NCI-H345 (cell line): Measurements from ENCODE around the gene TMCC1.
A peak's percentile ranks its signal among the peaks of the same experiment; 100 is the strongest.

Experiments
- DNase-seq: peaks from one replicate; lab custom pipeline; 2025; lab: John Stamatoyannopoulos, UW

TMCC1 gene

DNA sequence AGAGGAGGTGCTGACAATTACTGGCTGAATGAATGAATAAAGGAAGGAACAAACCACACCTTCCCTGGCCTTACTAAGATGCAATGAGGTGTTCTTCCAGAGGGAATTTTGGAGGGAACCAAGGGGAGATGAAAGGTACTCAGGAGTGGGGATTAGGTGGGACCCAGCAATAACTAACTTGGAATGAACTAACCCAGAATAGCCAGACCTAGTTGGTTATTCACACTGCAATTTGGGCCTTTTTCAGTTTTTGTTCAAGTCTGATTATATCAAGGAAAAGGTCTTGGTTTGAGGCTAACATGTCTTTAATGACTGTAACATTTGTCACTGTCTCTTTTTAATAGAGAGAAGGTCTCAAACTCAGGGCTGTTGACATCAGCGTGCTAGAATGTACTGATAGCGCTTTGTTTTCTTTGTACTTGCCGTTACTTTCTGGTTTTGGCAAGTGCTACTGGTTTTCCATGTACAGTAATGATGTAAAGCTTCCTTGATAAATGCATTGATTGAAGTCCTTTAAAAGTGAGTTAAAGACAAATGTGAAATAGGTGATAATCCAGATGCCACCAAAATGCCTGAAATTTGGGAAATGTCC lies 283.8 kb downstream of the TMCC1 start:
- DNase-seq: no peak

DNA sequence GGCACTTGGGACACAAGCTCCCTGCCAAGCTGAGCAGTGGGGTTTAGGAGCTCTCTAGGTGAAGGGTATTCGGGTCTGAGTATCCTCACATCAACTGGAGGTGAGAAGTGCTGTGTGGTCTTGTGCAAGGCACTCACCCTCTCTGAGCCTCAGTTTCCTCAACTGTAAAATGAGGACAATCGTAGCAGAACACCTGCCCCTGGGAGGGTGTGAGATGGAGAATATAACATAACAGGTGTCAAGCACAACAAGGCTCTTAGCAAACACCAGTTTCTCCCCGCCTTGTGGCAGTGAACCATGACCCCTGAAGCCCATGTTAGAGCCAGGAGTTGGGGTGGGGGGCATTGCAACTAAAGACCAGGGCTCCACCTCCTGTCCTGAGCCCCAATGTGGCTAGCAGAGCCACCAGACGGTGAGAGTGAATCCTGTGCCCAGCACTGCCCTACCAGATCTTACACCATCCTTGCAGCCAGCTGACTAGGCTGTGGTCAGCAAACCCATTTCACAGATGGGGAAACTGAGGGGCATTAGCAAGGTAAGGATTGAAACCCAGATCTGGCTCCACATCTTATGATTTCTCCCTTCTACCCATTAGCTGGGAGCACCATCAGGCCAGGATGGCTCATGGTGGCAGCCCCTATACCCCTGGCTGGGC lies 284.4 kb downstream of the TMCC1 start:
- no peak for DNase-seq

DNA sequence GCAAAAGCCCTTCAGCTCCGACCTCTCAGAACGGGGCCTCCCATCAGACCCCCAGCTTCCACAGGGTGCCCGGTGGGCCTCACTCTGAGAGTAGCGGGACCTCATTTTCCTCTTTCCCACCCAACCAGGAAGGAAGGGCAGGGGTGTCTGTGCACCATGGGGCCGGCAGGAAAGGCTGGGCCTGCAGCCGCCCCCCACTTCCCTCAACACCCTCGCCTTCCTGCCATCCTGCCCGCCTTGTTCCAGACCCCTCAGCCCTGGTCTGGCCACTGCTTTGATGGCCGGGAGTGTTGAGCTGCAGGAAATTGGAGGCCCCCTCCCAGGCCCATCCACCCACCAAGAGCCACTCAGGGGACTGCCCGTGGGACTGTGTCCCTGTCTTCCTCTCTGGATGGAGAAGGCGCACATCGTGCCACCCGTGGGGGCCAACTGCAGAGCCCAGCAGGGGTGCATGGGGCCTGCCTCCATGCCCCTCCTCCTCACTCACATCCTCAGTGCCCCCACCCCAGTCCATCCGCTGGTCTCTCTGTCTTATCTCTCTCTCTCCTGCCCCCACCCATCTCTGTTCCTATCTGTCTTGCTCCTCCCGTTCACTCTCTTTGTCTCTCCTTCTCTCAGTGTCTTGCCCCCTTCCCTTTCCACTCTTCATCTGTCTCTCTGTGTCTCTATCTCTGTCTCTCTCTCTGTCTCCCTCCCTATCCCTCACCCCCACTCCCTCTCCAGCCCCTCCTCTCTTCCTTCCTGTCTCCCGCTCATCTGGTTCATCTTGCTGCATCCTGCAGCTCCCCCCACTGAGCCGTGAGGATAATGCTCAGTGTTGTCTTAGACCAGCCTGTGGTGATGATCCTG lies 285.2 kb downstream of the TMCC1 start:
- DNase-seq: peak; percentile 35

DNA sequence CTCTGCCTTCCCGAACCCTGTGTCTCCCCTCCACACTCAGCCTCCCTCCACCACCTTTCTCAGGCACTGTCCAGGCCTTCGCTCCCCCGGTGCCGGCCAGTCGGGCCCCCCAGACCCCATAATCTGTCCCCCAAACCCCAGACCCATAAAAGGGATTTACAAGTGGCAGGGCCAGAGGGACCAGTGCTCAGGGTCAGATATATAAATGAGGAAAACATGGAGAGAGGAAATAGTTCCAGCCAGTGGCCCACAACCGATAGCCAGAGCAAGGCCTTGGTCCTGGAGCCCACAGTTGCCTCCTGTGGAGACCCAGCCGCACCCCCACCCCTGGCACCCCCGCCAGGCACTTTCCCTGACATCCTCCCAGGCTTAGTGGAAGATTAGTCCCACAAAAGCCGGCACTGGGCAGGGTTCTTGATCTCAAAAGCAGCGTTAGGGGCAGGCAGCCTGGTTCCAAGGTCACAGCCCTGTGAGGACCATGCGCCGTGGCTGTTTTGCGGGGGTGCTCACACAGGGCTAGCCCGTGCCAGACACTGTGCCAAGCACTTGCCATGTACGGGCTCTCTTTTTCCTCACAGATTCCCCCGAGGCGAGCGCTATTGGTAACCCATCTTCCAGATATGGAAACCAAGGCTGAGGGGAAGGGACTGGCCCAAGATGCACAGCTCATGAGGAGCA lies 286.0 kb downstream of the TMCC1 start:
- DNase-seq: no peak

DNA sequence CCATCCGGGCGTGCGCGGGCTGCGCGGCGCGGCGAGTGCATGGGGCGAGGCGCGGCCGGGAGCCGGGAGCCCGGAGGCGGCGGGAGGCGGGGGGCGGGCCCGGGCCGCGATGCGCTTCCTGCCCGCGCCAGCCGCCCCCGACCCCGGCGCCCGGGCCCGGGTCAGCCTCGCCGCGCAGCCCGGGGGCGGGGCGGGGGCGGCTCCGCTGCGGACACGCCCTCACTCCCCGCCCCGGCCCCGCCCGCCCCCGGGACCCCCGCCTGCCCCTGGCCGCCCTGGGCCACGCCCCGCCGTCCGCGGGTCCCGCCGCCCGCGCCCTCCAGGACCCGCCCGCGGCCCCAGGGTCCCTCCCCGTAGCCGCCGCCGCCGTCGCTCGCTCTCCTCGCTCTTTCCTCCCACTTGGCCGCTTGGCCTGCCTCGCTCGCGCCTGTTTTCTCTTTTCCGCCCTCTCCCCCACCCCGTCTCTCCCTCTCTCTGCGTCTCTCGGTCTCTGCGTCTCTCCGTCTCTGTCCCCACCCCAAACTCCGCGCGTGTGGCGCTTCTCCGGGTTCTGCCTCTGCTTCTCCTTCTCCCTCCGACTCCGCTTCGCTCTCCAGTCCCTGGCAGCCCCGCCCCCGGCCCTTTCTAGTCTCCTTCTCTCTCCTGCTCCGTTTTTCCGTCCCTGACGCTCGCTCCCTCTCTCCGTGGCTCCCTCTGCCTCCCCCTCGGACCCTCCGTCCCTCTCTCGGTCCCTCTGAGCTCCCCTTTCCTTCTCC lies 286.7 kb downstream of the TMCC1 start, which contains the start of gene PLXND1:
TSS of gene PLXND1 (minus strand) at position 41 of the 755 bp plus-strand sequence. CDS start at position 4, 37 bp downstream.
- DNase-seq: peak; percentile 52

DNA sequence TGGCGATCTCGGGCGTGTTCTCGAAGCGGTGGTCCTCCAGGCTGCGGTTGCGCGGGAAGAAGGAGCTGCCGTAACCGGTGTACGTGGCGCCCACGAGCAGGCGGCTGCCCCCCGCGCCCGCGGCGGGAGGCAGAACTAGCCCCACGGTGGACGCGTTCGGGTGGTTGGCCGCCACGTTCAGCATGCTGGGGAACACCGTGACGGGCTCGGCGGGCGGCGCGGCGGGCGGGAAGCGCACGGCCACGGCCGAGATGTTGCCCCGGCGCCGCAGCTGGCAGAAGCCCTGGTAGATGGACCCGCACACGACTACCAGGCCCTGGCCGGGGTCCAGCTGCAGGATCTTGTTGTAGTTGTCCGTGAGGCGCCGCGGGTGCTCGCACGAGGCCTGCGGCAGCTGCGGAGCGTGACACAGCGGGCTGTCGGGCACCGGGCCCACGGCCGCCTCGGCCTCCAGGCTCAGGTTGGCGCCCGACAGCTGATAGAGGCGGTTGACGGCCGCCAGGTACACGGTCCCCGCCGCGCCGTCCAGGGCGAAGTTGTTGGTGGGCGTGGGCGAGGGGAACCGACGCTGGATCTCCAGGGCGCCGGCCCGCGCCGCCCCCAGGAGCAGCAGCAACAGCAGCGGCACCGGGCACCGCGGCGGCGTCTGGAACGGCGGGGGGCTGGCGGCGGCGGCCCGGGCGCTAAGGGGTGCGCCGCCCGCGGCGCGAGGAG lies 287.4 kb downstream of the TMCC1 start:
- peak; percentile 27 for DNase-seq

DNA sequence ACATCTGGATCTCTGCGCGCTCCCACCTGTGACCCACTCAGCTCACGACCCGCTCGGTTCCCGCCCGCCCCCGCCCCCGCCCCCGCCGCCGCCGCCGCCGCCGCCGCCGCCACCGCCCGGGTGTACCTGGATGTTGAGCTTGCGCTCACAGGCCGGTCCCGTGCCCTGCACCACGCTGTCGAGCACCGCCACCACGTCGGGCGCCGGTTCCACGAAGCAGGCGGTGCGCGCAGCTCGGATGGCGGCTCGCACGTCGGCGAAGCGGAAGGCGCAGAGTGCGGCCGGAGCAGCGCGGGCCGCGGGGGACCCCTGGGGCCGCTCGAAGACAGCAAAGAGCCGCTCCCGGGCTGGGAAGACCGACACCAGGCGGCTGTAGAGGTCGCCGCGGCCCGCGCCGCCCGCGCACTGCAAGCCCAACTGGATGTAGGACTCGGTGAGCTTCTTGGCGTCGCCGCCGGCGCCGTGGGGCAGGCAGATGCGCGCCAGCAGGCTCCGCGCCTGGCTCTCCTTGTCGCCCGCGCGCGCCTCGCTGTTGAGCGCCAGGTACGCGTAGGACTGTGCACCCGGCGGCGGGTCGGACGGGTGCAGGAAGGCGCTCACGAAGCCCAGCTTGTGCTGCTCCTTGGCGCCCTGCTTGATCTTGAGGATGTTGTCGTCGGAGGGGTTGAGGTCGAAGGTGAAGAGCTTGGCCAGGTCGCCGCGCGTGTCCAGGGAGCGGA lies 288.1 kb downstream of the TMCC1 start:
- DNase-seq: peak; percentile 40

DNA sequence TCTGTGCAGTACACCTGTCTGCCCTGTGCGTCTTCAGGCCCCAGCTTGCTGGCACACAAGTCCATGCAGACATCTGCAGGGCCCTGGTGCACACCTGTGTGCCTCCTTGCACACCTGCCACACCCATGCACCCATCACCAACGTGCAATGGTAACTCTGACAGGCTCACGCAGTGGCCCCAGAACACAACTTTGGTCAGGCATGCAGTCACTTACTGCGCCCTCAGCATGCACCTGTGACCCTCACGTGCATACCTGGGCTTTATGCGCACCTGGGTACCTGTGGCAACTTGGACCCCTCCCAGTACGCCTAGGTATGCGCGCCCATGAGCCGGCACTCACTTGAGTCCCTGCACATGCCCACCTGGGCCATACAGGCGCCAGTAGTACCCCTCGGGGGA lies 288.7 kb downstream of the TMCC1 start:
- DNase-seq: no peak

DNA sequence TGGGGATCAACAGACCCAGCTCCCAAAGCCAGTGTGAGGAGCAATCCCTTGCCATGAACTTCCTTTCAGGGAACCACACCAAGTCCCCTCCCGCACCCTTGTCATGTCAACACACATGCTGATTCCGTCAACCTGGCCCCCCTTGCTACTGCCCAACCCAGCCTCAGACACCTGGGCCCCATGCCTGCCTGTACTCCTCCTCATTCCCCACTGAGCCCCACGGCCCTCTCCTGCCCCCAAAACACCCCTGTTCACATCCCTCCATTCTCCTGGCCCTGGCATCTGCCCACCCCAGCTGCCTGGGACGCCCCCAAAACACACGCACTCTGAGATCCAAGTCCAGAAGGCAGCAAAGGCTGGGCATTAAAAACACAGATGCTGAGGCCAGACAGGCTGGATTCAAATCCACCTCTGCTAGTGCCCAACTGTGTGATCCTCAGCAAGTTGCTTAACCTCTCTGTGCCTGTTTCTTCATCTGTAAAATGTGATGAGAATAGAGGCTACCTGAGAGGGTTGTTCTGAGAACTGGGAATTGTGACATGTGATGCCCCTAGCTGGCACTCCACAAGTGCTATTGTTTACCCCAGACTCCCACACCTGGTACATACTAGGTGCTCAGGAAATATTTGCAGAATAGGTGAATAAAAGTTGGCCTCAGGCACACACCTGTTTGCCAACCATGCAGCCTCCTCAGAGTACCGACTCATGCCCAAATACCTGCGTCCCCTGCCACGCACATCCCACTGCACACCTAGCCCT lies 289.3 kb downstream of the TMCC1 start:
- no peak for DNase-seq

DNA sequence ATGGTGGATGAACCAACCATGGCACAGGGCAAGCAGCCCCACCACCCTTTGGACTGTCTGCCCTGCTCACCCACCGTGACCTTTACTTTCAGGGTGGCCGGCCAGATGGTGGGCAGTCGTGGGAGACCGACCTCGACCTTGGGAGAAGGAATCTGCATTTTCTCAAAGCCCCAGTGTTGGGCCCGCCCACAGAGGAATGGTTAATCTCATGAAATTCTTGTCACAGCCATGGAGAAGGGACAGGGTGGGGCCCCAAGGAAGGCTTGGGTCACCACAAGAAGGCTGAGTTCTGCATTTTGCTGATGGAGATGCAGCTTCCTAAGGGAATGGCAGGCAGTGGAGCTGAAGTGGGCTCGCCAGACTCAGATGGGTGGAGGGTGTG lies 290.0 kb downstream of the TMCC1 start:
- no peak for DNase-seq

DNA sequence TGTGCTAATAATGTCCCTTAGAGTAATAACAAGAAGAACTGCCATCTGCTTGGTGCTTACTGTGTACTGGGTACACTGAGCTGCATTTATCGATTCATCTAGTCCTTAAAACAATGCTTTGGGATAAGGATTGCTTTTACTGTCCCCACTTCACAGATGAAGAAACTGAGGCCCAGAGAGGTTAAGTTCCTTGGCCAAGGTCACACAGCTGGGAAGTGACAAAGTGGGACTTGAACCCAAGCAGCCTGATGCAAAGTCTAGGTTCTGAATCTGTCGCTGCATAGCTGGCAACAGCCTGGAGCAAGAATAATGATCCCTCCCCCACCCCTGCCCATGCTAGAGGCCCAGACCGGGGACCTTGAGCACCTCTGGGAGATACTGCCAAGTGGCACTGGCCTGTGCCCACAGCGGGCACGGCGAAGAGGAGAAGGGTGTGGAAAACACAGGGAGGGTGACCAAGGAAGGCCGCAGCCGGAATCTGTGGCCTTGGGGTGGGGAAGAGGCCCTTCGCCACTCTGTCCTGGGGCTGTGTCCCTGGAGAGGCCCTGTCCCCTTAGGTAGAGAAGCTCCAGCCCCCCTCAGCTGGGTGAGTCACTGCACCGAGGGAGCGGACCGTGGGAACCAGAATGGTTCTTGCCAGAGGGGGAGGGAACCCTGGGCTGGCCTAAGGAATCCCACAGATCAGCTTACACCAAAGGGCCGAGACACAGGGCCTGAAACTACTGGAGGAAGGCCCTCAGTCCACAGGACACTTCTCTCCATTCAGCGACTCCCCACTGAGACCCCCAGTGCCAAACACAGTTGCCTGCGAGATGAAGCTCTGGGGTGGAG lies 290.6 kb downstream of the TMCC1 start:
- no peak for DNase-seq

DNA sequence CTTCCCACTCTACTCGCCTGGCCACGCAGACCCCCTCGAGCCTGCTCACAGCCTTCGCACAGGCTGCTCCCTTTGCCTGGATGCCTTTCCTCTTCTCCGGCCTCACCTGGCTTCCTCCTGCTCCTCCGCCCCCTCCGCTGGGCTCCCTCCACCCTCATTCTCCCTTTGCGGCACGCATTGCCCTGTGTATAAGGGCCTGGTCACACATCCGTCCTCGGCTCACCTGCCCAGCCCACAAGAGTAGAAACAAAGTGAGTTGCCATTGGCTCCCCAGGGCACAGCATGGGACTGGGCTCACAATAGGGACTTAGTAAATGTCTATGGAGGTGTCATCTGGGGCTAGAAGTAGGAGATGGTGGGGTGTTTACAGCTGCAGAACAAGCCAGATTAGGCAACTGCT lies 291.2 kb downstream of the TMCC1 start:
- DNase-seq: no peak

DNA sequence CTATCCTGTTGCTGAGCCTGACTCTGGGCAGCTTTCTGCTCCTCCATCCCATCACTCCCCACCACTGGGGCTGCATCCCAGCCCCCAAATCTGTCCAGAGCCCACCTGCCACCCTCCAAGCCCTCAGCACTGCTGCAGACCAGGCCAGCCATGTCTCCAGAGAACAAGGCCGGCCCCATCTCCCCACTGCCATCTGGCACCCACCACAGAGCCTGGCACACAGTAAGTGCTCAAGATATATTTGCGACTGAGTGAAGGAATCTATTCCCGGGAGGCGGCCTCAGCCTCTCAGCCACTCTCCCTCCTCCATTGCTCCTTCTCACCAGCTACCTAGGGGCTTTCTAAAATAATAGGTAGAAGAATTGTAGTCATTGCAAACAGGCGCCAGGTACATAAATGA lies 291.8 kb downstream of the TMCC1 start:
- no peak for DNase-seq

DNA sequence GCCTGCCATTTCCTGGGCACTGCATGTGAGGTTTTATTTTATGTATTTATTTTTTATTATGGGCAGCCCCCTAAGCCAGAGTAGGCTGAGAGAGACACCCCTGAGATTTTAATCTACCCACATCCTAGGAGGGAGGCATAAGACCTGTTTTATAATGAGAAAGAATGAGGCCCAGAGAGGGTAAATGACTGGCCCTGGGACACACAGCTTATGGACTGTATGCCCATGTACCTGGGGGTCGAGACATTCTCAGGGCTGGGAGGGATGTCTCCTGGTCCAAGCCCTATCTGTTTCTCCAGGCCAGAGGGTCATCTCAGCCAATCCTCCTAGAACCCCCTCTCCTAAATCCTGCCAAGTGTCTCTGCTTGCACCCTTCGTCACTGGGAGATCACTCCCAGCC lies 293.2 kb downstream of the TMCC1 start:
- no peak for DNase-seq

DNA sequence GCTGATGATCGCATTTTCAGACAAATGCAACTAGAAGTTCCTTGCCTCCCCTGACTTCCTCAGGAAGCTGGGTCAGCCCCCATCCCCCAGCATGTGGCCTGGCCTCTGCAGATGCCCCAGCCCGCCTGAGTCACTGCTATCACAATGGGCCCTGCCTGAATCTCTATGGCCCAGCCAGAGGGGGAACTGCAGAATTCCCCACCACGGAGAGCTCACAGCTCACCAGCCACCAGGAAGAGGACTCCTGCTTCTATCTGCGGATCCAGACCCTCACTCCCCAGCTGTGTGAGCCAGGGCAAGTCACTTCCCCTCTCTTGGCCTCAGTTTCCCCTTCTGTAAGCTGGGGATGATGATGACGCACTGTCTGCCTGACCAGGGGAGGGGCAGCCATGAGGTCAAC lies 293.9 kb downstream of the TMCC1 start:
- no peak for DNase-seq

DNA sequence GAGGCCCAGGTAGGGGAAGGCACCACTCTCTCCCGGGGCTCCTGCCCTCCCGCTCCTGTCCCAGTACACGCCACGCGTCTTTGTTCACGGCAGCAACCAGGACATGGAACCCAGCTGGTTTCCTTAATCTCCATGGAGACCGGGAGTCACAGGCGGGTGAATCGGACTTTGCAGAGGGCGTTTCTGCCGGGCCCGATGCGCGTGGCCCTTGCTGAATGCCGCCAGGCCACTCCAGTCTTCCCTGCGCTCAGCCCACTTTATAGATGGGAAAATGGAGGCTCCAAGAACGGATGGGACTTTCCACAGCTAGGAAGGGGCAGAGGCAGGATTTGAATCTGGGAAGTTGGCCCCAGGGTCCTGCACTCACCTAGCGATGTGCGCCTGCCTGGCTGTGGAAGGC lies 294.4 kb downstream of the TMCC1 start:
- DNase-seq: no peak

DNA sequence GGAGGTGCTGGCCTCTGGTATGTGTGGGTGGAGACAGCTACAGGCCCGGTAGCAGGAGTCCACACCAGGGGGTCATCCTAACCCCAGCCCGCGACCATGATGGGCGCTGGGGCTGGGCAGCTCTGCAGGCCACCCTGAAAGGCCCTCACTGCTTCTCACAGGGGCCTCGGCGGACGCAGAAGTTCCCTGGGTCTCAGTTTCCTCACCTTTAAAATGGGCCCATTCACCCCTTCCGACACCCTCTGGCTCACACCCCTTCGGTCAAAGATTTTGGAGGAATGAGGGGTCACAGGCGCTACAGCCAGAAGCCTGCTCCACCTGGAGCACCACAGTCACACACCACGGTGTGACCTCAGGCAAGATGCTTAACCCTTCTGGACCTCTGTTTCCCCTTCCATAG lies 295.0 kb downstream of the TMCC1 start:
- DNase-seq: no peak

DNA sequence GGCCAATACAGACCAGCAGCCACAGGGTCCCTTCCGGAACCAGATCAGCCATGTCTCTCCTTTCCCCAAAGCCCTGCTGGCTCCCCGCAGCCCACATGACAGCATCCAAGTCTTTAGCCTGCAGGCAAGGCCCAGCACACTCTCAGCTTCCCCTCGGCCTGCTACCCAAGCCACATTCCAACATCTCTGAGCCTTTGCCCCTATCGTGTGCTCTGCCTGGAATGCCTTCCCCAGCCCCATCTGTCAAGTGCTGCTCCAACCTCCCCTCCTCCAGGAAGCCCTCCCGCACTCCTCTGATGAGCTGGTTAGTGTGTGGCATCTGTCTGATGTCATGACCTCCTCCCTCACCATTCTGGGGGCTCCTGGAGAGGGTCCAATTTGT lies 295.5 kb downstream of the TMCC1 start:
- DNase-seq: no peak
